Neutrophil (primary cell): Measurements from ENCODE around the gene PALM3.
"Not testable (repeated sequence)": the region's sequence is repeated elsewhere in the genome, so short reads cannot be mapped to it uniquely, and the experiment has no call there.

Source experiments
- H3K27ac ChIP-seq: fragments of 200-600 bp; sonication (generic); 2 replicates; pipeline ENCODE4 v1.5.1; 2016; ENCODE audit warnings: mild to moderate bottlenecking, moderate library complexity
- H3K27me3 ChIP-seq: fragments of 200-600 bp; sonication (generic); 2 replicates; pipeline ENCODE4 v1.6.0; 2016; ENCODE audit warnings: mild to moderate bottlenecking
- H3K36me3 ChIP-seq: fragments of 200-600 bp; sonication (generic); 2 replicates; pipeline ENCODE4 v1.5.1; 2017
- H3K4me1 ChIP-seq, 2 experiments: fragments of 200-600 bp in 1 of 2; sonication (generic) in 1 of 2; 1 replicate in 1 of 2; 2 replicates in 1 of 2; pipeline versions ENCODE4 v1.5.1 to v1.6.1; 2013 to 2016; ENCODE audit warnings: low read depth in 1 of 2, low read length in 1 of 2, mild to moderate bottlenecking in 1 of 2, moderate library complexity in 1 of 2; ENCODE audit not compliant: control insufficient read depth in 1 of 2, insufficient read depth in 1 of 2
- H3K4me3 ChIP-seq, 2 experiments: fragments of 200-600 bp in 1 of 2; sonication (generic) in 1 of 2; 1 replicate in 1 of 2; 2 replicates in 1 of 2; pipeline ENCODE4 v1.5.1; 2013 to 2016; ENCODE audit warnings: low read depth in 1 of 2, low read length in 1 of 2, mild to moderate bottlenecking in 1 of 2, moderate library complexity in 1 of 2
- H3K9me3 ChIP-seq: fragments of 200-600 bp; sonication (generic); 2 replicates; pipeline ENCODE4 v1.5.1; 2016
- TF ChIP-seq, protein P1 (sequence below): fragments of 200-600 bp; sonication (generic); IDR thresholded peaks from 2 replicates; pipeline ENCODE4 v1.5.1; 2016; ENCODE audit warnings: antibody characterized with exemption

PALM3 gene

DNA sequence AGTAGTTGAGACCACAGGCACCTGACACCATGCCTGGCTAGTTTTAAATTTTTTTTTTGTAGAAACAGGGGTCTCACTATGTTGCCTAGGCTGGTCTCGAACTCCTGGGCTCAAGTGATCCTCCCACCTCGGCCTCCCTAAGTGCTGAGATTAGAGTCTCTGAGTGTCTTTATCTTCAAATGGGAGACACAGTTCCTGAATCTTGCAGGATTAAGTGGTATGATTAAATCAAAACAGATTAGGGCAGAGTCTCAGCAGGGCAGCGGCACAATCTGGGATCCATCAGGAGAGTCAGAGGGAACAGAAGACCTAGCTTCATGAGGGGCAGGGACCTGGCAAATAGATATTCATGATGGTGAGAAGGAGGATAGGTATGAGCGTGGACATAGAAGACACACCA, 33.0 kb downstream of the PALM3 start:
- no peaks in the 10 kb centered on the region for H3K36me3 ChIP-seq
- peaks cover 15 to 20% of the 10 kb centered on the region in 2 experiments for H3K4me1 ChIP-seq
- no peak overlapping the region for H3K27ac ChIP-seq
- peaks cover 55% of the 10 kb centered on the region for H3K27me3 ChIP-seq
- TF ChIP-seq, protein P1, sequence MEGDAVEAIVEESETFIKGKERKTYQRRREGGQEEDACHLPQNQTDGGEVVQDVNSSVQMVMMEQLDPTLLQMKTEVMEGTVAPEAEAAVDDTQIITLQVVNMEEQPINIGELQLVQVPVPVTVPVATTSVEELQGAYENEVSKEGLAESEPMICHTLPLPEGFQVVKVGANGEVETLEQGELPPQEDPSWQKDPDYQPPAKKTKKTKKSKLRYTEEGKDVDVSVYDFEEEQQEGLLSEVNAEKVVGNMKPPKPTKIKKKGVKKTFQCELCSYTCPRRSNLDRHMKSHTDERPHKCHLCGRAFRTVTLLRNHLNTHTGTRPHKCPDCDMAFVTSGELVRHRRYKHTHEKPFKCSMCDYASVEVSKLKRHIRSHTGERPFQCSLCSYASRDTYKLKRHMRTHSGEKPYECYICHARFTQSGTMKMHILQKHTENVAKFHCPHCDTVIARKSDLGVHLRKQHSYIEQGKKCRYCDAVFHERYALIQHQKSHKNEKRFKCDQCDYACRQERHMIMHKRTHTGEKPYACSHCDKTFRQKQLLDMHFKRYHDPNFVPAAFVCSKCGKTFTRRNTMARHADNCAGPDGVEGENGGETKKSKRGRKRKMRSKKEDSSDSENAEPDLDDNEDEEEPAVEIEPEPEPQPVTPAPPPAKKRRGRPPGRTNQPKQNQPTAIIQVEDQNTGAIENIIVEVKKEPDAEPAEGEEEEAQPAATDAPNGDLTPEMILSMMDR: no peak
- H3K9me3 ChIP-seq: no peaks in the 10 kb centered on the region
- no peak overlapping the region for H3K4me3 ChIP-seq

DNA sequence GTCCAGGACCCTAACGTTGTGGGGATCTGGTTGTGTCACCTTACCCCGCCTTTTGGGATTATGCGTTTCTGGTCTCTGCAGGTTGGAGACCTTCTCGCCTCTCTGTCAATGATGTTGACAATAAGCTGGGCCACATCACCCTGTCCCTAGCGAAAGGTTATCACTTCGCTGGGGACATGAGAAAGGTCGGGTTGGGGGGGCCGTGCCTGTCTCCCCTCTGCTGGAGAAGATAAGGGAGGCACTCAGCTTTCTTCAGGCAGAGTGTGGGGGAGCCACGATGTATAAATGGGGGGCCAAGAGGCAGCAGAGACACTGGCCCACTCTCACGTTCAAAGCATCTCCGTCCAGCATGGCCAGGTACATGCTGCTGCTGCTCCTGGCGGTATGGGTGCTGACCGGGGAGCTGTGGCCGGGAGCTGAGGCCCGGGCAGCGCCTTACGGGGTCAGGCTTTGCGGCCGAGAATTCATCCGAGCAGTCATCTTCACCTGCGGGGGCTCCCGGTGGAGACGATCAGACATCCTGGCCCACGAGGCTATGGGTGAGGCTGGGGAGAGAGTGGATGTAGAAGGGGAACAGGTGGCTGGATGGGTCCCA, 33.9 kb downstream of the PALM3 start, which contains the start of gene RLN3:
TSS of gene RLN3 (plus strand) at position 293 of the 595 bp plus-strand sequence. CDS start at position 350, 57 bp downstream.
- H3K9me3 ChIP-seq: no peaks in the 10 kb centered on the region
- H3K27me3 ChIP-seq: peaks cover 54% of the 10 kb centered on the region
- peaks cover 15 to 20% of the 10 kb centered on the region in 2 experiments for H3K4me1 ChIP-seq
- TF ChIP-seq, protein P1: no peak
- no peak within 1 kb of the TSS for H3K27ac ChIP-seq
- H3K36me3 ChIP-seq: no peaks in the 10 kb centered on the region
- no peak within 1 kb of the TSS for H3K4me3 ChIP-seq

DNA sequence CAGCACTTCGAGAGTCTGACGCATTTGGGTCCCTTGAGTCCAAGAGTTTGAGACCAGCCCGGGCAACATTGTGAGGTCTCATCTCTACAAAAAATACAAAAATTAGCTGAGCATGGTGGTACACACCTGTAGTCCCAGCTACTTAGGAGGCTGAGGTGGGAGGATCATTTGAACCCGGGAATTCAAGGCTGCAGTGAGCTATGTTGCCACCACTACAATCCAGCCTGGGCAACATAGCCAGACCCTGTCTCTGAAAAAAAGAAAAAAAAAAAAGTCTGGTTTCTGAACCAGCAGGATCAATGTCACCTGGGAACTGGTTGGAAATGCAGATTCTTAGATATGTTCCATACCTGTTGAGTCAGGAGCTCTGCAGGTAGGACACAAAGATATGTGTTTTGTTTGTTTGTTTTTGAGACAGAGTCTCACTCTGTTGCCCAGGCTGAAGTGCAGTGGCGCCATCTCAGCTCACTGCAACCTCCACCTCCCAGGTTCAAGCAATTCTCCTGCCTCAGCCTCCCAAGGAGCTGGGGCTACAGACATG, 35.2 kb downstream of the PALM3 start:
- Histone ChIP-seq H3K4me1 (peaks cover 8 to 13% of the 10 kb centered on the region in 2 experiments), H3K27me3 (peaks cover 42% of the 10 kb centered on the region)
- H3K4me3 ChIP-seq, H3K27ac ChIP-seq, H3K36me3 ChIP-seq, H3K9me3 ChIP-seq: not testable (repeated sequence)

DNA sequence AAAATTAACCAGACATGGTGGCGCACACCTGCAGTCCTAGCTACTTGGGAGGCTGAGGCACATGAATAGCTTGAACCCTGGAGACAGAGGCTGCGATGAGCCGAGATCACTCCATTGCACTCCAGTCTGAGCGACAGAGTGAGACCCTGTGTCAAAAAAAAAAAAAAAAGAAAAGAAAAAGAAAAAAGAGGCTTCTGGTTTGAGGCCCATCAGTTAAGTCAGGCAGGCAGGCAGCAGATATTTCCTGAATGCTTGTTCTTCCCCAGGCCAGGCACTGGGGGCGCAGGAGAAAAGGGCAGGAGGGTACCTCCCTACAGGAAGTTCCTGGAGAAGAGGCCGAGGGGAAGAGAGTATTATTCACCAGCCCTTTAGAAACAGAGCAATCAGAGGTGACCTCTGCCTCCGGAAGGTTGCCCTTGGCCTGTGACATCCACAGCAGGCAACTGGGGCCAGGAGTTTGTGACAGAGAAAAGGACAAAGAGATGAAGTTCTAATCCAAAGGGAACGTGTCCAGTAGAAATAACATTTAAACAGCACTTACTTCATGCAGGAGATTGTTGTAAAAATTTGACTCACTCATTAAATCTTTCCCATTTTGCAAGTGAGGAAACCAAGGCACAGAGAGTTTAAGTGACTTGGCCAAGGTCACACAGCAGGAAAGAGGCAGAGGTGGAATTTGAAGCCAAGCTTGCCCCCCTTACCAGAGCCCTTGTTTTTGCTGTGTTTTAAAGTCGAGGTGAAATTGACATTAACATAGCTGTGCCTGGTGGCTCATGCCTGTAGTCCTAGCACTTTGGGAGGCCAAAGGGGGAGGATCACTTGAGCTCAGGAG, 38.3 kb downstream of the PALM3 start:
- TF ChIP-seq, protein P1: no peak
- H3K4me1 ChIP-seq: peaks cover 4 to 8% of the 10 kb centered on the region in 2 experiments
- H3K27me3 ChIP-seq: peaks cover 11% of the 10 kb centered on the region
- H3K9me3 ChIP-seq: no peaks in the 10 kb centered on the region
- H3K36me3 ChIP-seq: no peaks in the 10 kb centered on the region
- H3K4me3 ChIP-seq: no peak overlapping the region
- H3K27ac ChIP-seq: no peak overlapping the region

DNA sequence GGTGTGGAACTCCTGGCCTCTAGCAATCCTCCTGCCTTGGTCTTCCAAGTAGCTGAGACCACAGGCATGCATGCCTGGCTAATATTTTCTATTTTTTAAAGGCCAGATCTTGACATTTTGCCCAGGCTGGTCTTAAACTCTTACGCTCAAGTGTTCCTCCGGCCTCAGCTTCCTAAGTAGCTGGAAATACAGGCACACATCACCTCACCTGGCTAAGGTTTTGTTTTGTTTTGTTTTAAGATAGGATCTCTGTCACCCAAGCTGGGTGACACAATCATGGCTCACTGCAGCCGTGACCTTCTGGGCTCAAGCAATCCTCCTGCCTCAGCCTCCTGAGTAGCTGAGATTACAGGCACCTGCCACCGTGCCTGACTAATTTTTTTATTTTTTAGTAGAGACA, 39.4 kb downstream of the PALM3 start:
- peaks cover 4 to 8% of the 10 kb centered on the region in 2 experiments for H3K4me1 ChIP-seq
- TF ChIP-seq, protein P1: no peak
- H3K27me3 ChIP-seq: peaks cover under 1% of the 10 kb centered on the region
- H3K36me3 ChIP-seq: no peaks in the 10 kb centered on the region
- no peak overlapping the region for H3K27ac ChIP-seq
- no peaks in the 10 kb centered on the region for H3K9me3 ChIP-seq
- no peak overlapping the region for H3K4me3 ChIP-seq

DNA sequence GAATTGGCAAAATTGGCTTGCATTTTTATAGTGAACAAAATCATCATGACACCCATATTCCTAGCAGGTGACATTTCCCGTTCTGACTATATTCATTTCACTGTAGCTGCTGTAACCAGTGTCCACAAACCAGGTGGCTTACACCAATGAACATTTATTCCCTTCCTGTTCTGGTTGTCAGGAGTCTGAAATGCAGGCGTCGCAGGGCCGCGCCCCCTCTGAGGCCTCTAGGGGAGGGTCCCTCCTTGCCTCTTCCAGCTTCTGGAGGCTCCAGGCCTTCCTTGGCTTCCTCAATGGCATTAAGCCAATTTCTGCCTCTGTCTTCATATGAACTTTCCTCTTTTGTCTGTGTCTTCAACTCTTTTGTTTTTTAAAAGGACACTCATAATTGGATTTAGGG, 40.4 kb downstream of the PALM3 start:
- H3K27ac ChIP-seq: no peak overlapping the region
- peaks cover 4 to 8% of the 10 kb centered on the region in 2 experiments for H3K4me1 ChIP-seq
- H3K27me3 ChIP-seq: no peaks in the 10 kb centered on the region
- no peaks in the 10 kb centered on the region for H3K36me3 ChIP-seq
- H3K4me3 ChIP-seq: no peak overlapping the region
- no peaks in the 10 kb centered on the region for H3K9me3 ChIP-seq
- TF ChIP-seq, protein P1: no peak

DNA sequence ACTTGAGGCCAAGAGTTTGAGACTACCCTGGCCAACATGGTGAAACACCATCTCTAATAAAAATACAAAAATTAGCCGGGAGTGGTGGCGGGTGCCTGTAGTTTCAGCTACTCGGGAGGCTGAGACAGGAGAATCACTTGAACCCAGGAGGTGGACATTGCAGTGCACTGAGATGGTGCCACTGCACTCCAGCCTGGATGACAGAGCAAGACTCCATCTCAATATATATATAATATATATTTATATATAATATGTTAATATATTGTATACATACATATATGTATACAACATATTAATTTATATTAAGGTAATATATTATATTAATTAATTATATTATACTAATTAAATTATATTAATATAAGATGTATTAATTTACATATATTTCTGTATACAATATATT, 42.1 kb downstream of the PALM3 start:
- H3K27me3 ChIP-seq, H3K27ac ChIP-seq, H3K36me3 ChIP-seq, H3K4me3 ChIP-seq, H3K4me1 ChIP-seq, H3K9me3 ChIP-seq: not testable (repeated sequence)
